ENCODE data around the gene CYP51A1. TPM values are rescaled to one million over a fixed set of nuclear protein-coding genes. Genes with fewer than 3 reads are reported as not detected.
"Not testable (repeated sequence)": the region's sequence is repeated elsewhere in the genome, so short reads cannot be mapped to it uniquely, and the experiment has no call there.

Gene CYP51A1
- total RNA-seq, 1 experiment from 2014 or later, result 52.3 TPM

DNA sequence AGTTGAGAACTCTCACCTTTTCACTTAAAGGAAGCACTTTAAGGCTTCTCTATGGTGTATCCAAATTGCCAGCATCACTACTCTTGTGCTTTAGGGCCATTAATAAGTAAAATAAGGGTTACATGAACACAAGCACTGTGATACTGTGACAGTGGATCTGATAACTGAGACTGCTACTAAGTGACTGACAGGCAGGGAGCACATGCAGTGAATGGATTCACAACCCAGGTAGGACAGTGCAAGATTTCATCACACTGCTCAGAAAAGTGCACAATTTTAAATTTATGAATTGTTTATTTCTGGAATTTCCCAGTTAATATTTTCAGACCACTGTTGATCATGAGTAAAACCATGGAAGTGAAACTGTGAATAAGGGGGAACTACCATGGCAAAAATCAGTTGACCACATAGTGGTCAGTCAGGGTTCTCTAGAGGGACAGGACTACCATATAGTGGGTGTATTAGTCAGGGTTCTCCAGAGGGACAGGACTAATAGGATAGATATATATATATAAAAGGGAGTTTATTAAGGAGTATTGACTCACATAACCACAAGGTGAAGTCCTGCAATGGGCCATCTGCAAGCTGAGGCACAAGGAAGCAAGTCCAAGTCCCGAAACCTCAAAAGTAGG is 20.9 kb upstream of the CYP51A1 start:
- no peak overlapping the region for H3K4me2 ChIP-seq (ENCODE audit: low read length)
- ChIA-PET CTCF (no interaction called here), POLR2A (ENCODE audit: unreplicated experiment) (no interaction called here)
- peaks cover 15% of the 10 kb centered on the region for H3K4me1 ChIP-seq (ENCODE audit: insufficient read depth, low read length)
- H3K27ac ChIP-seq (ENCODE audit: low read length), result no peak overlapping the region
- TF ChIP-seq, protein P1, sequence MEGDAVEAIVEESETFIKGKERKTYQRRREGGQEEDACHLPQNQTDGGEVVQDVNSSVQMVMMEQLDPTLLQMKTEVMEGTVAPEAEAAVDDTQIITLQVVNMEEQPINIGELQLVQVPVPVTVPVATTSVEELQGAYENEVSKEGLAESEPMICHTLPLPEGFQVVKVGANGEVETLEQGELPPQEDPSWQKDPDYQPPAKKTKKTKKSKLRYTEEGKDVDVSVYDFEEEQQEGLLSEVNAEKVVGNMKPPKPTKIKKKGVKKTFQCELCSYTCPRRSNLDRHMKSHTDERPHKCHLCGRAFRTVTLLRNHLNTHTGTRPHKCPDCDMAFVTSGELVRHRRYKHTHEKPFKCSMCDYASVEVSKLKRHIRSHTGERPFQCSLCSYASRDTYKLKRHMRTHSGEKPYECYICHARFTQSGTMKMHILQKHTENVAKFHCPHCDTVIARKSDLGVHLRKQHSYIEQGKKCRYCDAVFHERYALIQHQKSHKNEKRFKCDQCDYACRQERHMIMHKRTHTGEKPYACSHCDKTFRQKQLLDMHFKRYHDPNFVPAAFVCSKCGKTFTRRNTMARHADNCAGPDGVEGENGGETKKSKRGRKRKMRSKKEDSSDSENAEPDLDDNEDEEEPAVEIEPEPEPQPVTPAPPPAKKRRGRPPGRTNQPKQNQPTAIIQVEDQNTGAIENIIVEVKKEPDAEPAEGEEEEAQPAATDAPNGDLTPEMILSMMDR (conservative IDR thresholded peaks at IDR 0.05; ENCODE audit: low read depth, low read length), result no peak
- no peak for TF ChIP-seq EZH2 (IDR thresholded peaks at IDR 0.05; ENCODE audit: low read length, unreplicated experiment)
- TF ChIP-seq EZH2phosphoT487 (IDR thresholded peaks at IDR 0.05; ENCODE audit: borderline replicate concordance, low read length), result no peak
- DNase-seq, result no peak
- H4K20me1 ChIP-seq (ENCODE audit: low read length), result no peaks in the 10 kb centered on the region
- no peaks in the 10 kb centered on the region for H3K27me3 ChIP-seq (ENCODE audit: low read length)
- BruUV-seq (replicated peaks), result no TSS peak
- H3K4me3 ChIP-seq (ENCODE audit: low read length), result no peak overlapping the region
- H3K9ac ChIP-seq (ENCODE audit: low read length), result no peak overlapping the region
- H3K9me2 ChIP-seq (replicated peaks; ENCODE audit: low read length), result no peaks in the 10 kb centered on the region
- no peaks in the 10 kb centered on the region for H3F3A ChIP-seq (ENCODE audit: low read length, unreplicated experiment)
- no peak for ATAC-seq
- no peaks in the 10 kb centered on the region for H3K36me3 ChIP-seq (ENCODE audit: low read depth, low read length)
- no peaks in the 10 kb centered on the region for H3K79me2 ChIP-seq (ENCODE audit: low read length)
- H3K9me3 ChIP-seq (ENCODE audit: low read length), result no peaks in the 10 kb centered on the region
- no peak overlapping the region for H2AFZ ChIP-seq (ENCODE audit: low read length)
- intact Hi-C loops (cut with micrococcal nuclease), result no loop called here

DNA sequence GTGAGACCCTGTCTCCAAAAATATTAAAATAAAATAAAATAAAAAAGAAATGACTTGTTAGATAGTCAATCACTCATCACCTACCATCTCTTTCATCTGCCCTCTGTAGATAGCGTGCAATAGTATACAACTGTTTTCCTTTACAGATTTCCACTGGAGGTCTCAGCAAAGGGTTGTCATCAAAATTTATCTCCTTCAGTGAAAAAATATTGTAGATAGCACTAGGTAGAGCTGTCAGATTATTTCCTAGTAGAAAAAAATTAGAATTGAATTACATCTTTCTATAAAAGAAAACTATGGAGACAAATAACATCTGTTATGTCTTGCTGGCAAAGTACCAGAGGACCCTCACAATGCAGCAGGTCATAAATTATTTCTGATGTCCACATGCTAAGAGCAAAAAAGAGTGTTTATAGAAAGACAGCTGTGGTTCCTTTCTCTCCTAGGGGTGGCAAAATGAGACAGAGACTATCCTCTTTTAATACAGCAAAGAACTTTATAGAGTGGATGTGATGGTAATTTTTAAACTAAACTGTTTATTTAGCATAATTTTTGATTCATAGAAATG is 16.3 kb upstream of the CYP51A1 start:
- no peaks in the 10 kb centered on the region for H3K27me3 ChIP-seq (ENCODE audit: low read length)
- no peak for ATAC-seq
- ChIA-PET CTCF (no interaction called here), POLR2A (ENCODE audit: unreplicated experiment) (no interaction called here)
- no peak overlapping the region for H3K27ac ChIP-seq (ENCODE audit: low read length)
- DNase-seq, result no peak
- no TSS peak for BruUV-seq (replicated peaks)
- intact Hi-C loops (cut with micrococcal nuclease), result no loop called here
- TF ChIP-seq EZH2phosphoT487 (IDR thresholded peaks at IDR 0.05; ENCODE audit: borderline replicate concordance, low read length) (no peak), EZH2 (IDR thresholded peaks at IDR 0.05; ENCODE audit: low read length, unreplicated experiment) (no peak)
- TF ChIP-seq, protein P1 (conservative IDR thresholded peaks at IDR 0.05; ENCODE audit: low read depth, low read length), result no peak
- H3K4me3 ChIP-seq (ENCODE audit: low read length), result no peak overlapping the region
- no peaks in the 10 kb centered on the region for H3K79me2 ChIP-seq (ENCODE audit: low read length)
- no peak overlapping the region for H3K9ac ChIP-seq (ENCODE audit: low read length)
- H4K20me1 ChIP-seq (ENCODE audit: low read length), result no peaks in the 10 kb centered on the region
- no peak overlapping the region for H3K4me2 ChIP-seq (ENCODE audit: low read length)
- no peak overlapping the region for H2AFZ ChIP-seq (ENCODE audit: low read length)
- H3K4me1 ChIP-seq (ENCODE audit: insufficient read depth, low read length), result no peaks in the 10 kb centered on the region
- no peaks in the 10 kb centered on the region for H3K9me3 ChIP-seq (ENCODE audit: low read length)
- H3F3A ChIP-seq (ENCODE audit: low read length, unreplicated experiment), result no peaks in the 10 kb centered on the region
- H3K9me2 ChIP-seq (replicated peaks; ENCODE audit: low read length), result no peaks in the 10 kb centered on the region
- no peaks in the 10 kb centered on the region for H3K36me3 ChIP-seq (ENCODE audit: low read depth, low read length)

DNA sequence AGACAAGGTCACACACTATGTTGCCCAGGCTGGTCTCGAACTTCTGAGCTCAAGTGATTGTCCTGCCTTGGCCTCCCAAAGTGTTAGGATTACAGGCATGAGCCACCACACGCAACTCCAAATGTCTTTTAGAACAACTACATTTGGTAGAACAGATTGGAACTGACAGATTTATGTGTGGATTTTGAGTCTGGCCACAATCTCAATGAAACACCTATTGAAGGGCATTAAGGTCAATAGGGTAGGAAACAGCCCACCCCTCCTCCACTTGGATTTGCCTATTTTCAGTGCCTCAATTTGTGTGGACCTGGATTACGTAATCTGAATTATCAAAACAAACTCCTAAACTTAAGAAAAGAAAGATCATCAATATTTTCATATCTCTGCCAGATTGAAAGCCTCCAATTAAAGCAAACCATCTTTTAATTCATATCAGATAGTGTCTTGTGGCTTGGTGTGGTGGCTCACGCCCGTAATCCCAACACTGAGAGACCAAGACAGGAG is 15.5 kb upstream of the CYP51A1 start:
- DNase-seq, result no peak
- intact Hi-C loops (cut with micrococcal nuclease), result no loop called here
- Histone ChIP-seq H2AFZ (ENCODE audit: low read length) (no peak overlapping the region), H3K79me2 (ENCODE audit: low read length) (no peaks in the 10 kb centered on the region), H3K4me2 (ENCODE audit: low read length) (no peak overlapping the region), H4K20me1 (ENCODE audit: low read length) (no peaks in the 10 kb centered on the region), H3K9me3 (ENCODE audit: low read length) (no peaks in the 10 kb centered on the region), H3K4me1 (ENCODE audit: insufficient read depth, low read length) (no peaks in the 10 kb centered on the region), H3K36me3 (ENCODE audit: low read depth, low read length) (no peaks in the 10 kb centered on the region), H3K9ac (ENCODE audit: low read length) (no peak overlapping the region), H3K9me2 (replicated peaks; ENCODE audit: low read length) (no peaks in the 10 kb centered on the region), H3K27me3 (ENCODE audit: low read length) (no peaks in the 10 kb centered on the region), H3F3A (ENCODE audit: low read length, unreplicated experiment) (no peaks in the 10 kb centered on the region), H3K4me3 (ENCODE audit: low read length) (no peak overlapping the region), H3K27ac (ENCODE audit: low read length) (no peak overlapping the region)
- no TSS peak for BruUV-seq (replicated peaks)
- POLR2A ChIA-PET (ENCODE audit: unreplicated experiment), result no interaction called here
- CTCF ChIA-PET, result no interaction called here
- TF ChIP-seq, protein P1 (conservative IDR thresholded peaks at IDR 0.05; ENCODE audit: low read depth, low read length), result no peak
- no peak for TF ChIP-seq EZH2phosphoT487 (IDR thresholded peaks at IDR 0.05; ENCODE audit: borderline replicate concordance, low read length)
- TF ChIP-seq EZH2 (IDR thresholded peaks at IDR 0.05; ENCODE audit: low read length, unreplicated experiment), result no peak
- no peak for ATAC-seq

DNA sequence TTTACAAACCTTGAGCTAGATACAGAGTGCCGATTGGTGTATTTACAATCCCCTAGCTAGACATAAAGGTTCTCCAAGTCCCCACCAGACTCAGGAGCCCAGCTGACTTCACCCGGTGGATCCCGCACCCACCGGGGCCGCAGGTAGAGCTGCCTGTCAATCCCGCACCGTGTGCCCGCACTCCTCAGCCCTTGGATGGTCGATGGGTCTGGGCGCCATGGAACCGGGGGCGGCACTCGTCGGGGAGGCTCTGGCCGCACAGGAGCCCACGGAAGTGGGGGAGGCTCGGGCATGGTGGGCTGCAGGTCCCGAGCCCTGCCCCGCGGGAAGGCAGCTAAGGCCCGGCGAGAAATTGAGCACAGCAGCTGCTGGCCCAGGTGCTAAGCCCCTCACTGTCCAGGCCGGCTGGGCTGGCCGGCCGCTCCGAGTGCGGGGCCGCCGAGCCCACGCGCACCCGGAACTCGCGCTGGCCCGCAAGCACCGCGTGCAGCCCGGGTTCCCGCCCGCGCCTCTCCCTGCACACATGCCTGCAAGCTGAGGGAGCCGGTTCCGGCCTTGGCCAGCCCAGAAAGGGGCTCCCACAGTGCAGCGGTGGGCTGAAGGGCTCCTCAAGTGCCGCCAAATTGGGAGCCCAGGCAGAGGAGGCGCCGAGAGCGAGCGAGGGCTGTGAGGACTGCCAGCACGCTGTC is 9.1 kb upstream of the CYP51A1 start:
- H3K27me3 ChIP-seq (ENCODE audit: low read length); H3K79me2 ChIP-seq (ENCODE audit: low read length); H2AFZ ChIP-seq (ENCODE audit: low read length); H3K4me3 ChIP-seq (ENCODE audit: low read length); H3K36me3 ChIP-seq (ENCODE audit: low read depth, low read length); H4K20me1 ChIP-seq (ENCODE audit: low read length); CTCF ChIA-PET; H3K4me2 ChIP-seq (ENCODE audit: low read length); POLR2A ChIA-PET (ENCODE audit: unreplicated experiment); H3K9me3 ChIP-seq (ENCODE audit: low read length); BruUV-seq (replicated peaks); intact Hi-C loops (cut with micrococcal nuclease); H3K27ac ChIP-seq (ENCODE audit: low read length); H3F3A ChIP-seq (ENCODE audit: low read length, unreplicated experiment); H3K9ac ChIP-seq (ENCODE audit: low read length); H3K4me1 ChIP-seq (ENCODE audit: insufficient read depth, low read length); H3K9me2 ChIP-seq (replicated peaks; ENCODE audit: low read length); ATAC-seq; DNase-seq: not testable (repeated sequence)

Data from PC-3 (cell line).